A673 (cell line): Measurements from ENCODE around the gene DIPK1B. TPM values are rescaled to one million over a fixed set of nuclear protein-coding genes. Genes with fewer than 3 reads are reported as not detected.

Experiments
- BruUV-seq: library from RNA; stranded (reverse); fragments of 400-500 nt; replicated peaks from 2 replicates; lab custom pipeline; 2021; lab: Mats Ljungman, UMichigan
- CTCF ChIA-PET: fragments of 300-600 bp; sonication (Branson Sonifier 250); formaldehyde crosslinking; loops from one replicate; lab custom pipeline; 2022; ENCODE audit warnings: antibody characterized with exemption; lab: Charles Lee
- POLR2A ChIA-PET: fragments of 300-600 bp; sonication (Branson Sonifier 250); formaldehyde crosslinking; loops from one replicate; lab custom pipeline; 2022; ENCODE audit warnings: antibody characterized with exemption; ENCODE audit not compliant: low non-redundant PET; lab: Charles Lee
- DNase-seq: peaks from one replicate; pipeline ENCODE4 v3.0.0-alpha.2; 2015; ENCODE audit warnings: low spot score
- H3K27ac ChIP-seq: fragments of 200-600 bp; sonication (generic); 2 replicates; pipeline ENCODE4 v1.5.1; 2016; ENCODE audit warnings: mixed run types, low read depth, mild to moderate bottlenecking, mixed read lengths, antibody characterized with exemption, low read length; ENCODE audit not compliant: poor library complexity, severe bottlenecking
- H3K27me3 ChIP-seq: fragments of 200-600 bp; sonication (generic); replicated peaks from 2 replicates; pipeline ENCODE4 v1.6.1; 2017; ENCODE audit warnings: mixed run types, low read depth, mild to moderate bottlenecking, mixed read lengths, antibody characterized with exemption, low read length; ENCODE audit not compliant: insufficient read depth, poor library complexity
- H3K36me3 ChIP-seq: fragments of 200-600 bp; sonication (generic); 2 replicates; pipeline ENCODE4 v1.6.1; 2016; ENCODE audit warnings: mixed run types, mild to moderate bottlenecking, mixed read lengths, antibody characterized with exemption, low read length; ENCODE audit not compliant: insufficient read depth, poor library complexity, severe bottlenecking
- H3K4me1 ChIP-seq: fragments of 200-600 bp; sonication (generic); 2 replicates; pipeline ENCODE4 v1.6.1; 2017; ENCODE audit warnings: mixed run types, mild to moderate bottlenecking, mixed read lengths, antibody characterized with exemption, low read length; ENCODE audit not compliant: insufficient read depth, poor library complexity, severe bottlenecking
- H3K4me3 ChIP-seq: fragments of 200-600 bp; sonication (generic); 2 replicates; pipeline ENCODE4 v1.5.1; 2016; ENCODE audit warnings: low read depth, mixed run types, mild to moderate bottlenecking, mixed read lengths, low read length; ENCODE audit not compliant: poor library complexity, severe bottlenecking
- H3K9me3 ChIP-seq: fragments of 200-600 bp; sonication (generic); 2 replicates; pipeline ENCODE4 v1.6.1; 2016; ENCODE audit warnings: mixed run types, low read depth, mild to moderate bottlenecking, mixed read lengths, antibody characterized with exemption, low read length; ENCODE audit not compliant: poor library complexity, severe bottlenecking
- CTCF ChIP-seq: fragments of 300-800, 200-600 bp; sonication (generic); conservative IDR thresholded peaks from 2 replicates; pipeline ENCODE4 v1.5.1; 2017; ENCODE audit warnings: low read depth, mild to moderate bottlenecking, antibody characterized with exemption, low read length, moderate library complexity, mixed read lengths
- EZH2 ChIP-seq: fragments of 200-600 bp; sonication (generic); IDR thresholded peaks from 2 replicates; pipeline ENCODE4 v1.6.1; 2017; ENCODE audit warnings: borderline replicate concordance, low read depth, mild to moderate bottlenecking, mixed read lengths, antibody characterized with exemption, low read length; ENCODE audit not compliant: poor library complexity, severe bottlenecking
- intact Hi-C: fragments of 100-400 bp; cut with micrococcal nuclease; formaldehyde crosslinking; loops from one replicate; pipeline ENCODE4 v1.10.0; 2022; ENCODE audit not compliant: unreplicated experiment
- total RNA-seq: library from RNA; stranded (reverse); gene quantifications from 2 replicates; pipeline ENCODE4 v1.2.3, GENCODE V29; 2021

DIPK1B gene
- total RNA-seq, 1 experiment from 2014 or later, result 26.4 TPM

DNA sequence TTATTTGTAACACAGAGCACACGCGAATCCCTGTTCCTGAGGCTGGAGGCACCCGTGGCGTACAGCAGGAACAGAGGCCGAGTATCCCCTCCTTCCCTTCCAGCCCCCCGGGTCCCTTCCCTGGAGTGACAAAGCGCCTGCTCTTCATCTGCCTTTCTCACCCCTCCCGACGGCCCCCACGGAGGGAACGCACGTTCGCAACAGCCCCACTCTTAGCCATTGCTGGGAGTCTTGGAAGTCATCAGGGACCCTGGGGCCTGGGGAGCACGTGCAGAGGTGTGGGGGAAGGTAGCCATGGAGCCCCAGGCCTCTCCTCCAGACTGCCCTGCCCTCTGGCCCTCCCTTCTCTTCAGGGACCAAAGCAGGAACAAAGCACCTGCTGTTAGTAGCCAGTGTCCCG, 27.6 kb upstream of the DIPK1B start:
- intact Hi-C loops, result no loop called here
- POLR2A ChIA-PET, result no interaction called here
- Histone ChIP-seq H3K36me3 (no peaks in the 10 kb centered on the region), H3K9me3 (no peaks in the 10 kb centered on the region), H3K27ac (peak overlapping the region; percentile 30), H3K4me1 (peaks cover 9% of the 10 kb centered on the region), H3K4me3 (no peak overlapping the region), H3K27me3 (no peaks in the 10 kb centered on the region)
- BruUV-seq, result no TSS peak
- TF ChIP-seq EZH2 (no peak), CTCF (no peak)
- CTCF ChIA-PET, result no interaction called here
- DNase-seq, result no peak

DNA sequence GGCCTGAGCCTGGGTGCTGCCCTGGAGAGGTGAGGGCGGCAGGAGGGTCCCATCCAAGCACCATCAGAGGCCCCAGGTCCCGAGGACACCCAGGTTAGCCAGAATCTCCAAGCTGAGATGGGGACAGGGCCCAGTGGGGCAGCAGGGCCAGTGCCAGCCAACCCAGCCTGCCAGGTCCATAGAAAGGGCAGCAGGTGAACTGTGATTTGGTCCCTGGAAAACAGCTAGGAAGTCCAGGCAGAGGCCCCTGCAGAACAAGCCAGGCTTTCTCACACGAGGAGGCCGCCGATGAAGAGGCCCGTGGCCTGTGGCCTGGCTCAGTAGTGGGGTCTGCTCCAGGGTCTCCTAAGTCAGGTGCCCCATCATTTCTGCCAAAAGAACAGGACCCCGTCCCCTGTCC, 27.2 kb upstream of the DIPK1B start:
- H3K27me3 ChIP-seq, result no peaks in the 10 kb centered on the region
- peak overlapping the region; percentile 30 for H3K27ac ChIP-seq
- TF ChIP-seq CTCF (no peak), EZH2 (no peak)
- DNase-seq, result no peak
- ChIA-PET POLR2A (no interaction called here), CTCF (no interaction called here)
- intact Hi-C loops, result no loop called here
- H3K4me3 ChIP-seq, result peak overlapping the region; percentile 77
- BruUV-seq, result no TSS peak
- H3K4me1 ChIP-seq, result peaks cover 6% of the 10 kb centered on the region
- no peaks in the 10 kb centered on the region for H3K36me3 ChIP-seq
- H3K9me3 ChIP-seq, result no peaks in the 10 kb centered on the region

DNA sequence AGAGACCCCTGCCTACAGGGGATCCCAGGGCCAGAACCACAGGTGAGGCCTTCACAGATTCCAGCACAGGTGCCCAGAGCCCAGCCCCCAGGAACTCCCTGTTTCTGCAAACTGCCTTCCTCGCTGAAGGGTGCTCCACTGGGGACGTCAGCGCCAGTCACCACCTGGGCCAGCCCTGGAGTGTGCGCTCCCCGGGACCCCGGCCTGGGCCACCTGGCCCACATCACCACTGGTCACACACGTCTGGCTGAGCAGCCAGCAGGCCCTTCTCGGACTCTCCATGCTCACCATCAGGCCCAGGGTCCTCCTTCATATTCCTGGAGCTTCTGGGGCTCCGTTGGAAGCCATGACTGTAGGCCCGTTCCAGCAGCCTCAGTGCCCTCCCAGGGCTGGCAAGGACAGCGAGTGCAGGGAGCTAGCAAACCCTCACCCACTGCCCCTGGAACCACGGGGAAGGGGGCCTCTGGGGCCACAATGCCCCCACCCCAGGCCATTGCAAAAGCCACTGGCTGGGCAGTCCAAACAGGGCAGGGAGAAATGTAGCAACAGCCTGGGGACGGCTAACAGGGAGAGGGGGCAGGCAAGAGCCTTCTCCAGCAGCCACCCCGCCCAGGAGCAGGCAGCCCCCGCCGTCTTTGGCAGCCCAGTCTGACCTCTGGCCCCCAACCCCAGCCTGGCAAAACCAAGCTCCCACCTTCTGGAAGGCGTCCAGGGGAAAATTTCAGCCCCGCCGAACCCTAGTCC, 26.4 kb upstream of the DIPK1B start:
- H3K27ac ChIP-seq, result peak overlapping the region; percentile 87
- TF ChIP-seq EZH2 (no peak), CTCF (no peak)
- H3K36me3 ChIP-seq, result no peaks in the 10 kb centered on the region
- peak overlapping the region; percentile 77 for H3K4me3 ChIP-seq
- peaks cover 6% of the 10 kb centered on the region for H3K4me1 ChIP-seq
- CTCF ChIA-PET, result interaction anchor here (0.5 kb wide), 1 partner anchor 39 kb away, joined by 13 read pairs; no protein-coding TSS in a partner anchor
- DNase-seq, result no peak
- BruUV-seq, result no TSS peak
- intact Hi-C loops, result no loop called here
- H3K9me3 ChIP-seq, result no peaks in the 10 kb centered on the region
- POLR2A ChIA-PET, result interaction anchor here (0.7 kb wide), 1 partner anchor 254 kb away, joined by 3 read pairs; no protein-coding TSS in a partner anchor
- H3K27me3 ChIP-seq, result no peaks in the 10 kb centered on the region
